PFSK-1 (cell line): ENCODE data around the gene IRAK1BP1.

Experiments
- FOXP2 ChIP-seq: optimal IDR thresholded peaks from 2 replicates; pipeline ENCODE3; 2011; ENCODE audit warnings: borderline replicate concordance, control low read depth, inconsistent platforms; ENCODE audit not compliant: insufficient read depth; ENCODE audit errors: extremely low read length, extremely low read depth
- POLR2AphosphoS5 ChIP-seq: IDR thresholded peaks from 2 replicates; pipeline ENCODE4 v1.6.1; 2012; ENCODE audit warnings: low read depth, mild to moderate bottlenecking, control low read depth, low read length, moderate library complexity
- REST ChIP-seq, 2 experiments: IDR thresholded peaks; 2 replicates each; pipeline versions ENCODE4 v1.6.1 to v1.8.0; 2011 to 2012; ENCODE audit warnings: low read depth in 2 of 2, low read length in 2 of 2, control low read depth in 1 of 2, inconsistent platforms in 1 of 2, mild to moderate bottlenecking in 1 of 2, moderate library complexity in 1 of 2; ENCODE audit not compliant: insufficient read depth in 1 of 2
- SIN3A ChIP-seq: IDR thresholded peaks from 2 replicates; pipeline ENCODE4 v1.6.1; 2012; ENCODE audit warnings: mild to moderate bottlenecking, low read length, moderate library complexity, borderline replicate concordance; ENCODE audit not compliant: insufficient read depth
- TAF1 ChIP-seq: IDR thresholded peaks from 2 replicates; pipeline ENCODE4 v1.6.1; 2012; ENCODE audit warnings: low read length, control low read depth, borderline replicate concordance; ENCODE audit not compliant: insufficient read depth

The IRAK1BP1 gene

GRCh38 chr6:78952362-78952761 lies 85.0 kb downstream of the IRAK1BP1 start:
- TF ChIP-seq REST (IDR thresholded peaks at IDR 0.05; ENCODE audit: insufficient read depth in 1 of 2, low read depth in 2 of 2, low read length in 2 of 2) (no peak), TAF1 (no peak), FOXP2 (no peak), POLR2AphosphoS5 (no peak), SIN3A (no peak)
